HG02970 (cell line): ENCODE measurements around the gene LRIT2.

Experiments used
- ATAC-seq: cut with Tn5 transposase; IDR thresholded peaks from one replicate; pipeline ENCODE4 v1.9.1; 2021; ENCODE audit warnings: mild to moderate bottlenecking, moderate library complexity, moderate number of reproducible peaks; ENCODE audit not compliant: unreplicated experiment, low FRiP score

Gene LRIT2

GRCh38 chr10:84212014-84212413 is 13.3 kb downstream of the LRIT2 start:
- ATAC-seq: no peak

DNA sequence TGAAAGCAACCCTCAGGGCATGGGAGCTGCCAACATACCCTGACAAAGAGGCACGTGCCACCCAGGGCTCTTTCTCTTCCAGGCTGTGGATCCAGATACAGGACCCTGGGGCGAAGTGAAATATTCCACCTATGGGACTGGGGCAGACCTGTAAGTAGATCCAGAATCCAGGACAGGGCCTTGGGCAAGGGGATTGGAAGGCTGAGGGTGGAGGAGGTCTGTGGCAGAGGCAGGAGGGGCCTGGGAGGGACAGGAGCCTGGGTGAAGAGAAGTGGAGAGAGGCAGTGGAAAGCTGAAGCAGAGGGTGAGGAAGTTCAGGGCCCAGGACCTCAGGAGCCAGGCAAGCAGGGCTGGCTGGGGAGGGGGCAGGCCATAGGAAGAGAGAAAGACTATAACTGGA is 13.8 kb downstream of the LRIT2 start:
- ATAC-seq: no peak

DNA sequence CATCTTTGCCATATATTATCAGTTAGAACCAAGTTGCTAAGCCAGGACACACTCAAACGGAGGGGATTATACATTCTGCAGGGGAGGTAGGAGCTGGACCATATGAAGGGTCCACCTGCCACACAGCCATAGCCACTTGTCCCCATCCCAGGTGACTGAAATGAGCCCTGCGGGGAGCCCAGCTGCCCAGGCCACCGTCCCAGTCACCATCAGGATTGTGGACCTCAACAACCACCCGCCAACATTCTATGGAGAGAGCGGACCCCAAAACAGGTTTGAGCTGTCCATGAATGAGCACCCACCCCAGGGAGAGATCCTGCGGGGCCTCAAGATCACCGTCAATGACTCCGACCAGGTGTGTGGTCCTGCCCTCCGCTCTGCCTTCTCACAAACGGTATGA is 17.3 kb downstream of the LRIT2 start:
- no peak for ATAC-seq

- no peak for ATAC-seq
These were observed 19.4 kb downstream of the LRIT2 start for GRCh38 chr10:84205853-84206525.

GRCh38 chr10:84205049-84205852 is 20.1 kb downstream of the LRIT2 start:
- ATAC-seq: peak; percentile 54

DNA sequence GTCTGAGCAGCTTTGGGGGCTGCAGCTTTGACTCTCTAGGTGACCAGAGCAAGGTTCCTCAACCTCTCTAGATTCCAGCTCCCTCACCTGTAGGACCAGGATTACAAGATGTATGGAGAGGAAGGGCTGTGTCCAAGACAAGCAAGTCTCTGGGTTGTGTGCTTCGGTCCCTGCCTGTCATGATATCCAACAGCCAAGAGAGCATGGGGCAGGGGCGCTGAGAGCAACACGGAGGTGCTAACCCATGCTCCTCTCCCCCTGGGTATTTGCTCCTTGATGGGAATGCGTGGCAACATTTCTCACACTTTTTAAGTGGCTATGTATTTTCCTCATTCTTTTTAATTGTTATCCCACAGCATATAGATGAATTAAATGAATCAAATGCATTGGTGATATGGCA is 20.7 kb downstream of the LRIT2 start:
- ATAC-seq: no peak

GRCh38 chr10:84204122-84204521 is 21.2 kb downstream of the LRIT2 start:
- no peak for ATAC-seq

DNA sequence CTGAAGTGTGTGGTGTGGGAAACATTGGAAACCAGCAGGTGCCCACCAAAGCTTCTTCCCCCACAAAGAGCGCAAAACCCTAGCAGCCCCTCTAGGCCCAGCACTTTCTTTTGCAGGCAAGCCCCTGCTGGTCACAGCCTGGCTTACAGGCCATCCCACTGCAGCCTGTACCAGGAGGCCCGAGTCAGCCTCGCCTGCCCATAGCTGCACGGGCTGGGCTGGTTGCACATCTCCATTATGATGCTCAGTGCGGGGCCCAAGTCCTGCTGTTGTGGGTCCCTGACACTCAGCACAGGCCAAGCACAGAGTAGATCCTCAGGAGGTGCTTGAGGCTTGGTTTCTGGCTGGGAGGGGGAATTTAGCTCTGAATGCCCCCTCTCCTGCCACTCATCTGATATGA is 23.0 kb downstream of the LRIT2 start:
- no peak for ATAC-seq

GRCh38 chr10:84201682-84202081 is 23.7 kb downstream of the LRIT2 start:
- no peak for ATAC-seq

- ATAC-seq: no peak
These were observed 24.1 kb downstream of the LRIT2 start for GRCh38 chr10:84201244-84201606.

DNA sequence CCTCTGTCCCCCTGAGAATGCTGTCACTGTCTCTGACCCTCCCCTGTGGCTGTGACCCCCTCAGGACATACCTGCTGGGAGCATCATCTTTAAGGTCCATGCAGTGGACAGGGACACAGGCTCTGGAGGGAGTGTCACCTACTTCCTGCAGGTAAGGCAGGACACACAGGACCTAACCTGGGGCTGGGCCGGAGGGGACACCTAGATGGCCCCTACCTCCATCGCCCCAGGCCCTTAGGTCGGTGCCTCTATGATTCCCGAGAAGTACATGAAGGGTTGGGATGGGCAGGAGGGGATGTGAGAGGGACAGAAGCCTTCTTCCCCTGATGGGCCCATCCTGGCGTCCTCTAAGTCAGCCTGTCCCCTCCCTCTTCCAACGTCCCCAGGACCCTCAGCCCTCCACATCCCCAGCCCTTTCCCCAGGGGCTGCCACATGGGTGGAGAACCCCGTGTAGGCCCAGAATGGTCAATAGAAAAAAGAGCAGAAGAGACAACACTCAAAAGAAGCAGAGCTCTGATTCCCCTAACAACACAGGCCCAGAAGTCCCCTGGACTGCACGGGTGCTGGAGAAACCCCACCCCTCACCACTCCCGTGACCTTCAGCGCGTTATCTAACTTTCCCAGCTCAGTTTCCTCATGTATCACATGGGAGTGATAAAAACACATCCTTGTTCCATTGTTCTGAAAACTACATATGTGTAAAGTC is 24.7 kb downstream of the LRIT2 start:
- ATAC-seq: no peak

DNA sequence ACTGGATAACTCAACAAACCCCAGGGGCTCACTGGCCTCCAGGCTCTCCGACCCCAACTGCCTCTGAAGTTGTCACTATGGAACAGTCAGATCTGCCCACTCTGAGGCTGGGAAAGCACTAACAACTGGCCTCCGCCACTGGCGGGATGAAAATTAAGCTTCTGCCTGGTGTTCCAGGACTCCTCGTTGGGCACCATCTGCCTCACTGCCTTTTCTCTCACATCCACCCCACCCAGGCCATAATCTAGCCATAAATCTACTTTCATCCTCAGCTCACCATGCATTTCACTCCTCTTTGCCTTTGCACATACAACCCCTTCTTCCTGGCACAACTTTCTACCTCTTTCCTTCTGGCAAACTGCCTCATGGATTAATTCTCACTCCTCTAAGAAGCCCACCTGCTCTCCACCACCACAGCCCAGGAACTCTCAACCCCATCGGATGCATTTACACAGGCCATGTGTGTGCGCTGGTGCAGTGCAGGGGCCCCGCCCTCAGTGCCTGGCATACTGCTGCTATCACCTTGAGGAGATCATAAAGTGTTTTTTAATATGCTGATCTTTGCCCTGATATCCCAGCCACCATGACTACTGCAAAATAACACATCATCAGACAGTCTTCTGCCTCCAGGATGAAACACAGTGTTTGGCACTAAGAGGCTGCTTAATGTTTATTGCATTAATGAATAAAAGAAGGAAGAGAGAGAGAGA is 27.0 kb downstream of the LRIT2 start:
- no peak for ATAC-seq

GRCh38 chr10:84197643-84198042 is 27.7 kb downstream of the LRIT2 start:
- no peak for ATAC-seq

DNA sequence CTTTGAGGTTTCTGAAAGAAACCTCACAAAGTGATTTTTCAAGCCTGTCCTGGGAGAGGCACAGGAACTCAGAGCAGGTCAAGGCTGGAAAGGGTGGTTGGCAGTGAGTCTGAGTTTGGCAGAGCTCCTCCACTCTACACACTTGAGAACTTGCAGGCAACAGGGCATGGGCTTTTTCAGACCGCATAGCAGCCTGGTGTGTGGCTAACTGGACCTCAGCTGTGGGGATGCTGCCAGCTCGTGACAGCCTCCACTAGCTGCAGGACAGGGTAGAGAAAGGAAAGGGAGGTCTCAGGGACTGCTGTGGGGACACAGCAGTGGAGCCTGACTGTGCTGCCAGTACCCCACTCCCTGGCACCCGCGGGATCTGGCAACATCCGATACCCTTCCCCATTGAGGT is 28.4 kb downstream of the LRIT2 start:
- ATAC-seq: no peak

- no peak for ATAC-seq
These were observed 29.3 kb downstream of the LRIT2 start for GRCh38 chr10:84196083-84196482.

DNA sequence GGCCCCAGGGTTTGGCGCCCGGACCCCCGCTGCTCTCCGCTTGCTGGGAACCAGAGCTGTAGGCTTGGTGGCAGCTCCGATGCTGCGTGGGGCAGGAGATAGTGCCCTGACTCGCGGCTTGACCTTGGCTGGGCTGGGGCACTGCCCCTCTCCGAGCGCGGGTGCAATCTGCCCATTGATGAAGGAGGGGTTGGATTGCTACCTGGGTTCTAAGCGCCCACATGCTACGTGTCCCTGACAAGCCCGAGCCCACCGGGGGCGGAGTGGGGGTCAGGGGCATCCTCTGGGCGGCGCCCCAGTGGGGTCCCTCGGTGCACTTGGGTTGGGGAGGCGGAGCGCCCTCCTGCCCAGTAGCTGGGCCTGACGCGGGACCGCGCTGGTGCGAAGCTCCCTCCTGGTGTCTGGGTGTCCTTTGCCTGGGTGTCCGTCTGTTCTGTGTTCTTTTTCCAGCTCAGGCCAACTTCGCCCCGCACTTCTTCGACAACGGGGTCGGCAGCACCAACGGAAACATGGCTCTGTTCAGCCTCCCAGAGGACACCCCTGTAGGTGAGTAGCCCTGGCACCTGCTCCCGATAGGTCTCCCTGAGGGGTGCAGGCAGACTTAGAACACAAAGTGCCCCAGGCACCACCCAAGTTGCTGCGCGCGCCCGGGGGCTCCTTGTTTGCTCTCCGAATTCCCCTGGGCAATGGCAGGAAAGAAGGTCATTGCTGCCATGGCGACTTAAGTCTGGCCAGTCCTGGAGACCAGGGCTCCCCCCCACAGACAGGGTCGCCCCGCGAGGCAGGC is 30.1 kb downstream of the LRIT2 start:
- ATAC-seq: no peak

GRCh38 chr10:84194424-84195043 is 30.8 kb downstream of the LRIT2 start, which contains the start of gene CDHR1:
Gene CDHR1 (plus strand): TSS chr10:84194537. CDS start chr10:84194761, 224 bp downstream.
- no peak for ATAC-seq

GRCh38 chr10:84193846-84194423 is 31.4 kb downstream of the LRIT2 start:
- ATAC-seq: no peak

DNA sequence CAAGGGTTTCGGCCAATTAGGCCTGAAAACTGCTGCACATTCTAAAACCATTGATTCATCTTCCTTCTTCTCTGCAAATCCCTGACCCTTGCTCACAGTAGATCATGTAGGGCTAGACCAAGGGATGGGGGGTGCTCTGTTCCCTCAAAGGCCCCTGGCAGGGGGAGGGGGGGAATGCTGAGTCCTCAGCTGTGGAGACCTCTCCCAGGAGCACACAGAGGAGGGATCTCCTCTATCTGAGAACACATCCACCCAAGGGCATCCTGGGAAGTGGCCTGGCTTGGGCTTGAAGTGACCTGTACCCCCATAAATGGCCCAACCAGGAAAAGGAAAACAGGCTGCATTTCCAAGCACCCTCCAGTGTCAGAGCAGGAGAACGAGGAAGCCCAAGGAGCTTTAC is 32.0 kb downstream of the LRIT2 start:
- ATAC-seq: no peak
